GM21717 (cell line): Measurements from ENCODE around the gene PDXDC1.
"Not testable (repeated sequence)": the region's sequence is repeated elsewhere in the genome, so short reads cannot be mapped to it uniquely, and the experiment has no call there.

Experiments used
- ATAC-seq: cut with Tn5 transposase; IDR thresholded peaks from one replicate; pipeline ENCODE4 v1.9.1; 2021; ENCODE audit warnings: mild to moderate bottlenecking, moderate library complexity; ENCODE audit not compliant: unreplicated experiment

PDXDC1 gene

GRCh38 chr16:14973785-14974322 is 972 bp upstream of the PDXDC1 start:
- ATAC-seq: not testable (repeated sequence)

- not testable (repeated sequence) for ATAC-seq
Measured at GRCh38 chr16:14974331-14974655, 533 bp upstream of the PDXDC1 start.

- peak; percentile 20 for ATAC-seq
Measured at GRCh38 chr16:14975418-14976194, 780 bp downstream of the PDXDC1 start.

GRCh38 chr16:14976971-14977736 is 2.3 kb downstream of the PDXDC1 start:
- ATAC-seq: not testable (repeated sequence)

GRCh38 chr16:14978281-14978680 is 3.5 kb downstream of the PDXDC1 start:
- ATAC-seq: not testable (repeated sequence)

- ATAC-seq: not testable (repeated sequence)
Measured at GRCh38 chr16:14978908-14979307, 4.1 kb downstream of the PDXDC1 start.

GRCh38 chr16:14981234-14981633 is 6.4 kb downstream of the PDXDC1 start:
- ATAC-seq: not testable (repeated sequence)

- ATAC-seq: not testable (repeated sequence)
Measured at GRCh38 chr16:14982521-14982920, 7.7 kb downstream of the PDXDC1 start.

GRCh38 chr16:14988092-14988491 is 13.3 kb downstream of the PDXDC1 start:
- not testable (repeated sequence) for ATAC-seq

- ATAC-seq: not testable (repeated sequence)
Measured at GRCh38 chr16:14988661-14989191, 13.9 kb downstream of the PDXDC1 start.

- ATAC-seq: not testable (repeated sequence)
Measured at GRCh38 chr16:14989291-14990281, 14.8 kb downstream of the PDXDC1 start.

- not testable (repeated sequence) for ATAC-seq
Measured at GRCh38 chr16:14993277-14994151, 18.7 kb downstream of the PDXDC1 start.

GRCh38 chr16:14996702-14997101 is 21.9 kb downstream of the PDXDC1 start:
- not testable (repeated sequence) for ATAC-seq

GRCh38 chr16:14998300-14998699 is 23.5 kb downstream of the PDXDC1 start:
- not testable (repeated sequence) for ATAC-seq

- not testable (repeated sequence) for ATAC-seq
Measured at GRCh38 chr16:14999845-15000244, 25.0 kb downstream of the PDXDC1 start.

GRCh38 chr16:15002448-15002847 is 27.6 kb downstream of the PDXDC1 start:
- not testable (repeated sequence) for ATAC-seq

- not testable (repeated sequence) for ATAC-seq
Measured at GRCh38 chr16:15005357-15006132, 30.7 kb downstream of the PDXDC1 start.

- ATAC-seq: not testable (repeated sequence)
Measured at GRCh38 chr16:15008647-15009046, 33.8 kb downstream of the PDXDC1 start.
